K562 (cell line): Measurements from ENCODE around the gene ORC2. TPM values are rescaled to one million over a fixed set of nuclear protein-coding genes. Genes with fewer than 3 reads are reported as not detected.
A peak's percentile ranks its signal among the peaks of the same experiment; 100 is the strongest.

Source experiments
- CBFB ChIP-seq: sonication (generic); formaldehyde crosslinking; IDR thresholded peaks from 2 replicates; pipeline ENCODE4 v1.4.0; 2020; ENCODE audit warnings: mild to moderate bottlenecking, missing genetic modification reagents
- CUX1 ChIP-seq: fragments of 200-800 bp; sonication (Bioruptor generic); IDR thresholded peaks from 2 replicates; pipeline ENCODE4 v1.6.1; 2016; ENCODE audit warnings: missing genetic modification characterization, missing compliant biosample characterization
- E2F8 ChIP-seq: fragments of 450-650 bp; IDR thresholded peaks from 2 replicates; pipeline ENCODE4 v1.7.1; 2018; ENCODE audit warnings: mild to moderate bottlenecking, low read depth; ENCODE audit not compliant: partially characterized antibody
- ETS2 ChIP-seq: IDR thresholded peaks from 2 replicates; pipeline ENCODE4 v1.6.1; 2016; ENCODE audit warnings: borderline replicate concordance, missing genetic modification characterization, mild to moderate bottlenecking, moderate library complexity, missing compliant biosample characterization; ENCODE audit not compliant: poor library complexity, severe bottlenecking
- GABPA ChIP-seq: fragments of 200-800 bp; sonication (Bioruptor generic); conservative IDR thresholded peaks from 2 replicates; pipeline ENCODE4 v1.6.1; 2016; ENCODE audit warnings: low read depth, missing genetic modification characterization, missing compliant biosample characterization
- HINFP ChIP-seq: fragments of 450-650 bp; conservative IDR thresholded peaks from 2 replicates; pipeline ENCODE4 v1.6.1; 2016; ENCODE audit warnings: missing genetic modification characterization, low read depth, mild to moderate bottlenecking, control low read depth, missing compliant biosample characterization
- KLF1 ChIP-seq: fragments of 450-650 bp; IDR thresholded peaks from 2 replicates; pipeline ENCODE4 v1.6.1; 2016; ENCODE audit warnings: missing genetic modification characterization, missing compliant biosample characterization
- MBD2 ChIP-seq: sonication (generic); IDR thresholded peaks from 2 replicates; pipeline ENCODE4 v1.6.1; 2016; ENCODE audit warnings: low read depth, borderline replicate concordance
- MTF1 ChIP-seq: fragments of 250-450 bp; sonication (Bioruptor Pico); IDR thresholded peaks from 2 replicates; pipeline ENCODE4 v1.9.0; 2021; ENCODE audit warnings: moderate library complexity, mild to moderate bottlenecking, inconsistent platforms, borderline replicate concordance
- NCOA1 ChIP-seq: fragments of 450-650 bp; IDR thresholded peaks from 2 replicates; pipeline ENCODE4 v1.6.1; 2016; ENCODE audit warnings: low read depth
- NR1H2 ChIP-seq: sonication (generic); formaldehyde crosslinking; IDR thresholded peaks from 2 replicates; pipeline ENCODE4 v1.4.0; 2020; ENCODE audit warnings: mild to moderate bottlenecking, missing genetic modification reagents
- U2AF2 ChIP-seq: fragments of 200-400 bp; formaldehyde crosslinking; optimal IDR thresholded peaks from 2 replicates; pipeline ENCODE3; 2017; ENCODE audit warnings: low read depth, mild to moderate bottlenecking, low read length
- WHSC1 ChIP-seq: IDR thresholded peaks from one replicate; pipeline ENCODE4 v1.6.1; 2012; ENCODE audit warnings: low read length, control low read depth, inconsistent platforms
- ZFP30 ChIP-seq: fragments of 250-450 bp; sonication (Bioruptor Pico); IDR thresholded peaks from 2 replicates; pipeline ENCODE4 v1.8.0; 2022; ENCODE audit warnings: moderate library complexity, mild to moderate bottlenecking, inconsistent platforms, borderline replicate concordance
- ZNF316 ChIP-seq: fragments of 450-650 bp; IDR thresholded peaks from 2 replicates; pipeline ENCODE4 v1.6.1; 2016
- polyA plus RNA-seq, 8 experiments: library from polyadenylated mRNA; depleted of rRNA in 4 of 8; stranded (reverse) in 5 of 8; unstranded in 3 of 8; fragments of >200 nt; fragmentation: Nextera tagmentation in 2 of 8; fragmentation: Illumina TruSeq in 1 of 8; extraction: Ambion mirVana in 2 of 8; extraction: Trizol in 1 of 8; gene quantifications; 2 replicates each; pipeline versions ENCODE4 v1.2.1 to v1.2.3, GENCODE V29; 2011 to 2014; ENCODE audit warnings: inconsistent platforms in 1 of 8, missing spikeins in 1 of 8
- total RNA-seq, 7 experiments: library from RNA; depleted of rRNA in 6 of 7; stranded (reverse); fragments of >200 nt in 6 of 7; fragmentation: Illumina TruSeq in 2 of 7; extraction: Trizol in 2 of 7; gene quantifications; 2 replicates each; pipeline versions ENCODE4 v1.2.1 to v1.2.3, GENCODE V29; 2011 to 2021; ENCODE audit warnings: low replicate concordance in 1 of 7
- TF ChIP-seq, protein P1 (sequence below): sonication (generic); formaldehyde crosslinking; IDR thresholded peaks from 2 replicates; pipeline ENCODE4 v1.8.1; 2022; ENCODE audit warnings: missing genetic modification reagents

Gene ORC2
- total and polyA plus RNA-seq, 9 of the 15 experiments (the other 6 are each of a cell fraction or from before 2014, with no cell fraction given): 5.6 to 41.1 (median 19.0) TPM

- no peak for TF ChIP-seq WHSC1
- no peak for TF ChIP-seq NR1H2
- TF ChIP-seq ZNF316: peak; percentile 16; the same call in 1 of the 2 replicates
- no peak for TF ChIP-seq HINFP
- TF ChIP-seq, protein P1, sequence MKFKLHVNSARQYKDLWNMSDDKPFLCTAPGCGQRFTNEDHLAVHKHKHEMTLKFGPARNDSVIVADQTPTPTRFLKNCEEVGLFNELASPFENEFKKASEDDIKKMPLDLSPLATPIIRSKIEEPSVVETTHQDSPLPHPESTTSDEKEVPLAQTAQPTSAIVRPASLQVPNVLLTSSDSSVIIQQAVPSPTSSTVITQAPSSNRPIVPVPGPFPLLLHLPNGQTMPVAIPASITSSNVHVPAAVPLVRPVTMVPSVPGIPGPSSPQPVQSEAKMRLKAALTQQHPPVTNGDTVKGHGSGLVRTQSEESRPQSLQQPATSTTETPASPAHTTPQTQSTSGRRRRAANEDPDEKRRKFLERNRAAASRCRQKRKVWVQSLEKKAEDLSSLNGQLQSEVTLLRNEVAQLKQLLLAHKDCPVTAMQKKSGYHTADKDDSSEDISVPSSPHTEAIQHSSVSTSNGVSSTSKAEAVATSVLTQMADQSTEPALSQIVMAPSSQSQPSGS: no peak
- no peak for TF ChIP-seq CUX1 (CRISPR knock-in tag)
- TF ChIP-seq ZFP30 (CRISPR knock-in tag): no peak
- TF ChIP-seq KLF1 (tag): no peak; the same call in 1 of the 2 replicates
- peak; percentile 93 for TF ChIP-seq MBD2
- TF ChIP-seq ETS2 (tag): no peak
- TF ChIP-seq U2AF2: no peak
- peak; percentile 26; the same call in 1 of the 2 replicates for TF ChIP-seq CBFB (CRISPR knock-in tag)
- TF ChIP-seq NCOA1: no peak
- TF ChIP-seq GABPA (tag): peak; percentile 87
- TF ChIP-seq MTF1 (CRISPR knock-in tag): no peak
- TF ChIP-seq E2F8: peak; percentile 82
These were observed at the start of gene ORC2 (continued) for GRCh38 chr2:200963124-200963917.
